ENCODE results near the gene VGLL3.

GRCh38 chr3:86923071-86923491 is 67.9 kb downstream of the VGLL3 start:
- TF ChIP-seq CTCF (IDR thresholded peaks at IDR 0.05; ENCODE audit: low read depth, low read length) (no peak), POLR2A (IDR thresholded peaks at IDR 0.05; ENCODE audit: extremely low read depth, insufficient read length) (no peak), MYC (IDR thresholded peaks at IDR 0.05; ENCODE audit: low read depth, low read length) (no peak)
